GM12874 (cell line): ENCODE data around the gene SH3RF1.

Source experiments
- TF ChIP-seq, protein P1 (sequence below): IDR thresholded peaks from 2 replicates; pipeline ENCODE4 v1.5.1; 2011; ENCODE audit warnings: low read depth, mild to moderate bottlenecking, control low read depth, low read length, moderate library complexity; ENCODE audit not compliant: insufficient read depth

SH3RF1 gene

DNA sequence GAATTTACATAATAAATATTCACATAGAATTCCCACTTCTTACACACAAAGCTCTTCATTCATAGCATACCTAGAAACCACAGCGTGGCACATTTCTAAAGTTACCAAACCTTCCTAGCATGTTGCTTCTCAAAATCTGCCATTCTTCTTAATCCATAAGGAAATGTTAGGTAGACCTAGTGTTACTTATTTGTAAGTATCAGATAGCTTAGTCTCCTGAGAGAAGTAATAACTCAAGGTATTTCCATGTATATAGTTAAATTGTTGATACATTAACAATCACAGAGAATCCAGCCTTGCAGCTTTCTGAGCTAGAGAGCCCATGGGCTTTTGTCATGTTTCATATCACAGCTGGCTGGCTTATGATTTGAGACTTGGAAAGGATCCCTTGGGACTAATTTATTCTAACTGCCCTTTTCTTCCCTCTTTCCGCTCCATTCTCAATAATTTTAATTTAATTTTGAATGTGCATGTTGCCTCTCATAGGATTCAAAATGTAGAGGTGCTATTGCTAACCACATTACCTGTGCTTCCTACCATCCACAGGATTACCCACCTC, 17.6 kb downstream of the SH3RF1 start:
- TF ChIP-seq, protein P1, sequence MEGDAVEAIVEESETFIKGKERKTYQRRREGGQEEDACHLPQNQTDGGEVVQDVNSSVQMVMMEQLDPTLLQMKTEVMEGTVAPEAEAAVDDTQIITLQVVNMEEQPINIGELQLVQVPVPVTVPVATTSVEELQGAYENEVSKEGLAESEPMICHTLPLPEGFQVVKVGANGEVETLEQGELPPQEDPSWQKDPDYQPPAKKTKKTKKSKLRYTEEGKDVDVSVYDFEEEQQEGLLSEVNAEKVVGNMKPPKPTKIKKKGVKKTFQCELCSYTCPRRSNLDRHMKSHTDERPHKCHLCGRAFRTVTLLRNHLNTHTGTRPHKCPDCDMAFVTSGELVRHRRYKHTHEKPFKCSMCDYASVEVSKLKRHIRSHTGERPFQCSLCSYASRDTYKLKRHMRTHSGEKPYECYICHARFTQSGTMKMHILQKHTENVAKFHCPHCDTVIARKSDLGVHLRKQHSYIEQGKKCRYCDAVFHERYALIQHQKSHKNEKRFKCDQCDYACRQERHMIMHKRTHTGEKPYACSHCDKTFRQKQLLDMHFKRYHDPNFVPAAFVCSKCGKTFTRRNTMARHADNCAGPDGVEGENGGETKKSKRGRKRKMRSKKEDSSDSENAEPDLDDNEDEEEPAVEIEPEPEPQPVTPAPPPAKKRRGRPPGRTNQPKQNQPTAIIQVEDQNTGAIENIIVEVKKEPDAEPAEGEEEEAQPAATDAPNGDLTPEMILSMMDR, result no peak

DNA sequence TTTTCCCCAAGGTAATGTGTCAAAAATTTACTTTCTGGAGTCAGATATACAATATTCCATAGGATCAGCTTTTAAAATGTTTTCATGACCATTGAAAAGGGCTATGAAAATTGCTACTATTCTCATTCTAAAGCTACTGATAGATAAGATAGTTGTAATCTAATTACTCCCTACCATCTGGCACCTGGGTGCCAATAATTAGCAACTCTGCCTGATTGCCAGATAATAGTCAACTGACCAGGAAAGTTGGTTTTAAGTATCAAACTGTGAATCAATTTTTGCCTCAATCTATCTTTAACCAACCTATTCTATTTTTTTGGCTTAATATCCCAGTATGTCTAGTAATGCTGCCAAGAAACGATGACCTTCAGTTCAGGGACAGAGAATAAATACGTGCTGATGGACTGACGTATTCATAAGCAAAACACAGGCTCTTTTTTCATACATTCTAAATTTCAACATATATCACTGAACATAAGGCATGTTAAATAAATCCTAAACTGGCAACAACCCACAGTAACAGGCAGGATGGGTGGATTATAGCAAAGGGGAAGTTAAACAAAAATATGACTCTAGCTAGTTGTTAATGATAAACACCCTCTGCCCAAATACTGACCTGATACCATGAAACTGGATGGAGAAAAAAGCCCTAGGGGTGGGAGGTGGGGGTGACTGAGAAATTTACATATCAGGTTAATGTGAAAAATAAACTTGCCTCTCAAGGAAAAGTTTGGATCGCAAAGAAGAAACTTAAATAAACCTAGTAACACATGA, 18.2 kb downstream of the SH3RF1 start:
- TF ChIP-seq, protein P1, result no peak

DNA sequence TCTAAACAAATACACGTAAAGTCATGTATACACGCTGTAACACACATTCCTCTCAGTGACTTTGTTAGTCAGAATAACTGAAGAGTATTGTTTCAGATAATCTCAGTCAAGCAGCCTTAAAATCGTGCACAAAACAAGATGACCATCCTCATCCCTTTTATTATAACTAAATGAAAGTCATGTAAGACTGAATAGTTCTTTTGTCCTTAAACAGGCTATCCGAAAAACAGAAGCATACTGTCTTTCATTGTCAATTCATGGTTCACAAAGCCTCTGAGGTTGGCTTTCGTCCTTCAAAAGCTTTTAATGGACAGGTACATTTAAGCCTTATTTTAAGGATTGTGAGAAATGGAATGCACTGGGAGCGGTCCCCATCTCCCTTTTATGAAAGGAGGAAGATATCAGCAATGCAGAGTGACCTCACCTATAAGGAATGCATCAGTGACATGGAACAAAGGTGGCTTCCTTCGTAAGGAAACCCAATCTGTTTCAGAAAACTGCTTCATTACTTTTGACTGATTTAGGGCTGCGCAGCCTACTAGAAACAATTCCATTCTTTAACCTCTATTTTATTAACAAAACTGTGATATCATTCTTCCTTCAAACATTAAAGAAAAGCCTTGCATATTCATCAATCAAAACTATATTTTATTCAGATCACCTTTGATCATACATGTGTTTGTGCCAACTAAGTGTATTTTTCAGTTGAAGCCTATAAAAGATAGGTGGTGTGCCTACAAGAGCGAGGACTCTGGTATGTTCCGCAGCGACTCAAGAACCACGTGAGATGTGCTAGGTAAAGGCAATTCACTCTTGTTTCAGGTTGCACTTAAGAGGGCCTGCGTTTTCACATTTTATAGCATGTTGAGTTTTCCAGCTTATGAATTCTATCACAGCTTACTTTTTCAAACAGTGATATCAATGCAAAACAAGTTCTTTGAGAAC, 19.2 kb downstream of the SH3RF1 start:
- TF ChIP-seq, protein P1, result no peak

DNA sequence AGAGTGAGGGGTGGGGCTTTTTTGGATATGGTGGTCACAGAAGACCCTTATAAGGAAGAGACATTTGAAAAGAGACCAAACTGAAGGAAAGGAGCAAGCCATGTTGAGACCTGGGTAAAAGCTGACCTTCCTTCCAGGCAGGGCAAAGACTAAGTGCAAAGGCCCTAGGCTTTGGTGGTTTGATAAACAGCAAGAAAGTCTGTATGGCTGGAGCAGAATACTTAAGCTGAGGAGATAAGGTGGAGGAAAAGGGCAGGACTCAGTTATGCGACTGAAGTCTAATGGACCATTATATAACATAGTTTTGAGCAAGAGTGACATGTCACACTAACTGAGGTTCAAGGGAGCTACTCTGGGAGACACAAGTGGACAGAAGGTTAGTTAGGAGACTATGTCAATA, 20.0 kb downstream of the SH3RF1 start:
- TF ChIP-seq, protein P1, result no peak

DNA sequence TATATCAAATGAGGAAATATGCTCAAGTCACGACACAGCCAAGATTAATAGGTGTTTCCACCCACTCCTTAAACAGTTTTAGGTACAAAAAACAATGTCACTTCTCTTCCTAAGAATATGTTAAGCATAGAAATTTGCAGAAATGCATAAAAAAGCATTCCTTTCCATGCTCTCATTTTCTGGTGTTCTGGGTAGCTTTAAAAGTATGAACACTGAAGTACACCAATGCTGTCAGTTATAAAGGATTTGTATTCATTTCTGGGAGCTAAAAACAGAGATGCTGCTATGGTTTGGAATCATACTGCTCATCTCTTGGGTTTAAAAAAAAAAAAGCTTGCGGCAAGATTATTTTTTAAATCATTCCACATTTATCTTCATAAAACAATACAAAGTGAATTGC, 20.8 kb downstream of the SH3RF1 start:
- TF ChIP-seq, protein P1, result no peak

DNA sequence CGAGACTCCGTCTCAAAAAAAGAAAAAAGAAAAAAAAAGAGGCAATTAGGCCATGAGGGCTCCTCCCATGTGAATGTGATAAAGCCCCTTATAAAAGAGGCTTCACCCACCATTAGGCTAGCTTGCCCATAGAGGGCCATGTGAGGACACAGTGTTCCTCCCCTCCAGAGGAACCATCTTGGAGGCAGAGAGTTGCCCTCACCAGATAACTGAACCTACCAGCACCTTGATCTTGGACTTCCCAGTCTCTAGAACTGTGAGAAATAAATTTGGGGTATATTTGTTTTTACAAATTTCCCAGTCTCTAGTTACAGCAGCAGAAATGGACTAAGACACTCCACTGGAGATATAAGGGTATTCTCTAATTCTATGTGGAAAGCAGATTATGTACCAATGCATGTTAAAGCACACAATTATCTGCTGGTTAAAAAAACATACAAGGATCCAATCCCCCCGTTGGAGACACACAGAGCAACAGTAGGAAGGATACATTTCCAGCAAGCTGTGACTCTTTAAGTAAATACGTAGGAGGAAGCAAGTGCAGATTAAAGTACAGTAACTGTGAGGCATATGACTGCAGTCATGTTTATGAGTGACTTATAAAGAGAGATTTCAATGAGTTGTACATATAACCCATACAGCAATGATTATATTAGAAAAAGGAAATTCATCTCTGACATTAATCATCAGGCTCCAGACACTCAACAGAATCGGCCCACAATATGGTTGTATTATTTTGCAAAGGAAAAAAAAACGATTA, 21.4 kb downstream of the SH3RF1 start:
- TF ChIP-seq, protein P1, result no peak
